Stimulated activated naive CD8-positive, alpha-beta T cell treated with anti-CD3 and anti-CD28 coated beads, Interleukin-15, amount 100 ng/mL, for 72 hours (primary cell): ENCODE data around the gene KCNJ9.

Experiments
- ATAC-seq: fragments of 150-1000 bp; cut with Tn5 transposase; 2 replicates; pipeline ENCODE4 v1.10.0; 2021; ENCODE audit warnings: mild to moderate bottlenecking, moderate library complexity
- DNase-seq, 2 donors: peaks; one replicate each; pipeline ENCODE4 v3.0.0; 2021 to 2022
- H3K27ac Mint-ChIP-seq, 2 donors: one replicate each; pipeline ENCODE4 v1.8.0; 2022; ENCODE audit warnings: mild to moderate bottlenecking in 2 of 2, mixed read lengths in 2 of 2, moderate library complexity in 2 of 2
- H3K27me3 Mint-ChIP-seq: one replicate; pipeline ENCODE4 v1.8.0; 2022; ENCODE audit warnings: mixed read lengths
- H3K4me1 Mint-ChIP-seq: one replicate; pipeline ENCODE4 v1.8.0; 2022; ENCODE audit warnings: mild to moderate bottlenecking, mixed read lengths
- H3K4me3 Mint-ChIP-seq, 2 donors: one replicate each; pipeline ENCODE4 v1.8.0; 2022; ENCODE audit warnings: mild to moderate bottlenecking in 2 of 2, mixed read lengths in 2 of 2, moderate library complexity in 1 of 2
- H3K9me3 Mint-ChIP-seq, 2 donors: one replicate each; pipeline ENCODE4 v1.8.0; 2022; ENCODE audit warnings: mixed read lengths in 2 of 2

Gene KCNJ9

DNA sequence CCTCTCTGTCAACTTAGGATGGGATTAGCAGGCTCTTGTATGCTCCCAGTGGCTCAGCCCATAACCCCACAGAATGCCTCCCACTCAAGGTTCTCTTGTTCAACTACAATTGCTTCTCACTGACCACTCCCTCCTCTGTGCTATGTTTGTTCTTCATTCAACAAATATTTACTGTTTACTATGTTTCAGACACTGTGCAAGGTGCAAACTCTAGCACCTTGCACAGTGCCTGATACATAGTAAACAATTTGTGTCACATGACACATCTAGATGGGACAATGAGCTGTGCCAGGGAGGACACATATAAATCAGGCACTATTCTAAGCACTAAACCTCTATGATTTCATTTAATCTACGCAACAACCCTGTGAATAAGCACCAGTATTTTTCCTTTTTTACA, 49.6 kb downstream of the KCNJ9 start:
- Mint-ChIP-seq H3K9me3 (no peaks in the 10 kb centered on the region), H3K4me1 (peaks cover 6% of the 10 kb centered on the region), H3K4me3 (no peak overlapping the region), H3K27ac (no peak overlapping the region), H3K27me3 (peaks cover 26% of the 10 kb centered on the region)
- DNase-seq (no peak), ATAC-seq (no peak)

DNA sequence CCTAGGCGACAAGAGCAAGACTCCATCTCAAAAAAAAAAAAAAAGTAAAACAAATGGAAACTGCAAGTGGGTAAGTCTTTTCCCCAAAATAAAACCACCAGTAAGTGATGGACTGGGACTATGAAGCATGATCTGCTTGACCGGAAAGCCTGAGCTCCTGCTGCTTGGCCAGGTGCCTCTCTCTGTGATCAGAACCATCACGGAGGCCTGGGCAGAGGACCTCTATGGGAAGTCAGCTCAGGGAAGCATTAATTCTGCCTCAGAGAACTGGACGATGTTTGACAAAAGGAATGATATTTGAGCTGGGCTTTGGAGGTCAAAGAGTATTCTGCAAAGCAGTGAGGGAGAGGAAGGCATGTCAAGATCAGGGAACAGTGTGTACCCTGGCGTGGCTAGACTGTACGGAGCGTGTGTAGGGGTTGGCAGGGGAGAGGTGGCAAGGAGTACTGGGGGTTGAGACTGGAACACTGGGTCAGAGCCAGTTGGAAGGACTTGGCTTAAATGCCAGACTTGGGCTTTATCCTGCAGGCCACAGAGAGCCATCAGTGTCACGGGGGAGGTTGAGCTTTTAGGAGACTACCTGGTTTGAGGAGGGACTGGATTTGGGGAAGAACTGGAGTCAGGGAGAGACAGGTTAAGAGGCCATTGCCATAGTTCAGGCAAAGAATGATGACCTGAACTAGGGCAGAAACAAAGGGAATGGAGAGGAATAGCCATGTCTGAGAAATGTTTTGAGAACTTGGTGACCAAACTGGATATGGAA, 50.6 kb downstream of the KCNJ9 start:
- no peaks in the 10 kb centered on the region for H3K9me3 Mint-ChIP-seq
- no peak overlapping the region for H3K4me3 Mint-ChIP-seq
- no peak for ATAC-seq
- DNase-seq: no peak
- H3K4me1 Mint-ChIP-seq: peaks cover 6% of the 10 kb centered on the region
- peaks cover 26% of the 10 kb centered on the region for H3K27me3 Mint-ChIP-seq
- H3K27ac Mint-ChIP-seq: no peak overlapping the region

DNA sequence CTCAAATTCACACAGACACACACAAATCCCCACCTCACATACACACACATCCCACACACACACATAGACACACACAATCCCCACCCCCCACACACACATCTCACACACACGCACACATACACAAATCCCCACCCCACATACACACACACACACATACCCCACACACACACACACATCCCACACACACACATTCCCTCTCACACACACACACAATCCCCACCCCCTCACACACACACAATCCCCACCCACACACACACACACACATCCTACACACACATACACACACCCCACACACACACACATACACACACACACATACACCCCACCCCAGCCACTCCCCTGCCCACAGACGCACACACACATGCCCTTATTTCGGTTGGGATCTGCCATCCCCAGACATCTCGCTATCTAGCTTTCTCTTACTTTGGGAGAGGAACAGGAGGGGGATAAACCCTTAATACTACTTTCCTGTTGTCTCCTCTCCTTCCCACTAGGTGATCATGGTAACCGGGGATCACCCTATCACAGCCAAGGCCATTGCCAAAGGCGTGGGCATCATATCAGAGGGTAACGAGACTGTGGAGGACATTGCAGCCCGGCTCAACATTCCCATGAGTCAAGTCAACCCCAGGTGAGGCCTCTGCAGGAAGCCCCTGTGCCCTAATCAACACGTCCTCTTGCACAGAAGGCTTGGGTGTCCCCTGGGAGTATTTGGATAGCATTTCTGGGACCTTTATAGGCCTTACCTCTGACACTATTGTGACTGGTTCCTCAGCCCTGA, 52.8 kb downstream of the KCNJ9 start:
- Mint-ChIP-seq H3K27ac (no peak overlapping the region), H3K27me3 (peaks cover 25% of the 10 kb centered on the region), H3K4me3 (no peak overlapping the region), H3K9me3 (no peaks in the 10 kb centered on the region), H3K4me1 (no peaks in the 10 kb centered on the region)
- DNase-seq: no peak
- ATAC-seq: no peak

DNA sequence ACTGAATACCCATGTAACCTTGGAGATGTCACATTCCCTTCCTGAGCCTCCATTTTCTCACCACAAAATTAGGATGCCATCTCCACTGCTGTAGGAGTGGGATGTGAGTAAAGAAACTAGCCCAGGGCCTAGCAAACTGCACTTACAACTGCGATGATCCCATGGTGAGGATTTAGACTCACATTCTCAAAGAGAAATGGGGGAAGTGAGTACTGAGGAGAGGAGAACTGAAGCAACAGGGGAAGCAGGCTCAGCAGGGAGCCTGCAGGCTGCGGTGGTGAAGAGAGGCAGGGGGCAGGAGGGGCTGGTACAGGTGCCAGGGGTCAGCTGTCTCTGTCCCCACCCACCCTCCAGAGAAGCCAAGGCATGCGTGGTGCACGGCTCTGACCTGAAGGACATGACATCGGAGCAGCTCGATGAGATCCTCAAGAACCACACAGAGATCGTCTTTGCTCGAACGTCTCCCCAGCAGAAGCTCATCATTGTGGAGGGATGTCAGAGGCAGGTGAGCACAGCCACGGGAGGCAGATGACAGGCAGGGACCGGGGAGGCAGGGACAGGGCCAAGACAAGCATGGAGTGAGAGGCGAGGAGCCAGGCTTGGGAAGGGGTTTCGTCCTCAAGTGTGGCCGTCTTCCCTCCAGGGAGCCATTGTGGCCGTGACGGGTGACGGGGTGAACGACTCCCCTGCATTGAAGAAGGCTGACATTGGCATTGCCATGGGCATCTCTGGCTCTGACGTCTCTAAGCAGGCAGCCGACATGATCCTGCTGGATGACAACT, 53.6 kb downstream of the KCNJ9 start:
- H3K27ac Mint-ChIP-seq: no peak overlapping the region
- H3K9me3 Mint-ChIP-seq: no peaks in the 10 kb centered on the region
- no peak overlapping the region for H3K4me3 Mint-ChIP-seq
- no peaks in the 10 kb centered on the region for H3K4me1 Mint-ChIP-seq
- DNase-seq (no peak), ATAC-seq (no peak)
- H3K27me3 Mint-ChIP-seq: peaks cover 24% of the 10 kb centered on the region

DNA sequence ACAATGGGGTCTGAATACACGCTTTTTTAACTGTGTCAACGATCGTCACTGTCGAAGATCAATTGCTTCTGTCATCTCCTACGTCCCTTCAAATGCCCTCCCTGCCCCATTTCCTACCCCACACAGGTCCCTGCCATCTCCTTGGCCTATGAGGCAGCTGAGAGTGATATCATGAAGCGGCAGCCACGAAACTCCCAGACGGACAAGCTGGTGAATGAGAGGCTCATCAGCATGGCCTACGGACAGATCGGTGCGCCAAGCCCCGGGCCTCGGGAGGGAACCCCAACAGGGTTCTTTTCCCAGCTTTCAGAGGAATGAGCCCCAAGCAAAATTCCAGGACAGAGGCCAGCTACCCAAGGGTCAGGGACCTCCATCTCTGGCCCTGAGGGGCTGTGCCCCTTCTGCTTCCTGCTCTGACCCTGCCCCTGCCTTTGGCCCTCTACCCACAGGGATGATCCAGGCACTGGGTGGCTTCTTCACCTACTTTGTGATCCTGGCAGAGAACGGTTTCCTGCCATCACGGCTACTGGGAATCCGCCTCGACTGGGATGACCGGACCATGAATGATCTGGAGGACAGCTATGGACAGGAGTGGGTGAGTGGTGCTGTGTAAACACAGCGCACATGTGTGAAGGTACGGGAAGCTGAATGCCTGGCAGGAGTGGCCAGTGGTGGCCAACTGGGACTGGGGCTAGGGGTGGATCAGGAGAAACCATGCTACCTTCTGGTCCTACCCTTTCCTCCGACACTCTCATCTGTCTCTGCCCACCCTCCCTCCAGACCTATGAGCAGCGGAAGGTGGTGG, 55.0 kb downstream of the KCNJ9 start:
- H3K4me3 Mint-ChIP-seq: no peak overlapping the region
- no peak for ATAC-seq

DNA sequence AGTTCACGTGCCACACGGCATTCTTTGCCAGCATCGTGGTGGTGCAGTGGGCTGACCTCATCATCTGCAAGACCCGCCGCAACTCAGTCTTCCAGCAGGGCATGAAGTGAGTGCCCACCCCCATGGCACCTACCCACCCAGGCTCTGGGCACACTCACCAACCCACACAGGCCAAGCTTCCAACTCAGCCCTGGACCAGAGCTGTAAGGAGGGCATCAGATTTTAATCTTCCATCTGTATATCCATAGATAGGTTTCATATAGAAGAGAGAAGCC, 55.5 kb downstream of the KCNJ9 start:
- H3K9me3 Mint-ChIP-seq: no peaks in the 10 kb centered on the region
- no peaks in the 10 kb centered on the region for H3K4me1 Mint-ChIP-seq
- H3K4me3 Mint-ChIP-seq: no peak overlapping the region
- H3K27ac Mint-ChIP-seq: no peak overlapping the region
- DNase-seq (no peak), ATAC-seq (no peak)
- H3K27me3 Mint-ChIP-seq: peaks cover 26% of the 10 kb centered on the region

More for the DNA sequence above, 55.0 kb downstream of the KCNJ9 start:
- Mint-ChIP-seq H3K9me3 (no peaks in the 10 kb centered on the region), H3K27me3 (peaks cover 28% of the 10 kb centered on the region), H3K27ac (no peak overlapping the region), H3K4me1 (no peaks in the 10 kb centered on the region)
- no peak for DNase-seq

DNA sequence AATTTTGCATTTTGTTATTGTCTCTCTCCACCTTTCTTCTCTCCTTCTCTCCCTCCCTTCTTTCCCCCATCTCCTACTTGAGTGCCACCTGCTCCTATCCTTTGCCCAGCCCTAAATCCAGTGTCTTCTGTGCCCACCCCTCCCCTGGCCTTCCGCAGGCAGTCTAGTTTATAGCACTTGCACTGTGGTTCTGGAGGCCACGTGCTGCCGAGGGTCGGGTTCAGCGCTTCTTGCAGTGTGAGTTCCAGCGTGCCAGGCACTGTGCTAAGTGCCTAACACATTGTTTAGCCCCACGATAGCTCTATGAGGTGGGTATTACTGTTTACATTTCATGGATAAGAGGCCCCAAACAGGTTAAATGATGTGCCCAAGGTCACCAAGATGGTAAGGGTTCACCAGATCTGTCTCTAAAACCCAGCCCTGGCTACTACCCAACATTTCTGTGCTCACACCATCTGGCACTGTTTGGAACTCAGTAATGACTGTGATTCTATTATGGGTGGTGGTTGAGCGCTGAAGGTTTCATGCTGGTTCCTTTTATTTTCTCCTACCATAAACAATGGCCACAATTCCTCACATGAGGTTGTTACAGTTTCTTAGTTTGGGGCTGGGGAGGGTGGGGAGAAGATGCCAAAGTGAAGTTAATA, 56.0 kb downstream of the KCNJ9 start:
- no peak overlapping the region for H3K4me3 Mint-ChIP-seq
- H3K9me3 Mint-ChIP-seq: no peaks in the 10 kb centered on the region
- no peak overlapping the region for H3K27ac Mint-ChIP-seq
- DNase-seq (no peak), ATAC-seq (no peak)
- no peaks in the 10 kb centered on the region for H3K4me1 Mint-ChIP-seq
- peaks cover 26% of the 10 kb centered on the region for H3K27me3 Mint-ChIP-seq

DNA sequence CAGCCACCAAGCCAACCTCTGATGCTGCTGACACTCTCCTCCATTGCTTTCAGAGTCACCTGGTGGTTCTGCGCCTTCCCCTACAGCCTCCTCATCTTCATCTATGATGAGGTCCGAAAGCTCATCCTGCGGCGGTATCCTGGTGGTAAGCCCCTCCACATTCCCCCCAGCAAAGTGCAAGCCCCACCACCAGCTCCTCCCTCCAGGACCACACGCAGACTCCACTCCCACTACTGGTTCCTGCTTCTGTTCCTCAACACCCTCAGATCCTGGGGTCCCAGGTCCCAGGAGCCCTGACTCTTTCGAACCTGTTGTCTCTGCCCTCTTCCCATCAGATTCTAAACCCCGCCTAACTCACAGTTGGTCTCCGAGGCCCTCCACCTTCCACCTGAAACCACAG, 58.5 kb downstream of the KCNJ9 start:
- Mint-ChIP-seq H3K9me3 (no peaks in the 10 kb centered on the region), H3K4me1 (no peaks in the 10 kb centered on the region), H3K27ac (no peak overlapping the region), H3K4me3 (no peak overlapping the region), H3K27me3 (peaks cover 27% of the 10 kb centered on the region)
- no peak for DNase-seq
- no peak for ATAC-seq
